Chondrocyte (in vitro differentiated cells): ENCODE measurements around the gene ASCC3. TPM values are rescaled to one million over a fixed set of nuclear protein-coding genes. Genes with fewer than 3 reads are reported as not detected.
A peak's percentile ranks its signal among the peaks of the same experiment; 100 is the strongest.
"Not testable (repeated sequence)": the region's sequence is repeated elsewhere in the genome, so short reads cannot be mapped to it uniquely, and the experiment has no call there.

Experiments used
- DNase-seq: peaks from one replicate; pipeline ENCODE4 v3.0.0; 2021; ENCODE audit warnings: mixed read lengths, low spot score
- H3K27ac Mint-ChIP-seq: one replicate; pipeline ENCODE4 v1.8.0; 2021; ENCODE audit warnings: mild to moderate bottlenecking, moderate library complexity, mixed read lengths; ENCODE audit not compliant: unreplicated experiment
- H3K27me3 Mint-ChIP-seq: 2 replicates; pipeline ENCODE4 v1.8.0; 2021; ENCODE audit warnings: low read depth, mixed read lengths
- H3K36me3 Mint-ChIP-seq: 2 replicates; pipeline ENCODE4 v1.8.0; 2021; ENCODE audit warnings: low read depth, mixed read lengths
- H3K4me1 Mint-ChIP-seq: 2 replicates; pipeline ENCODE4 v1.8.0; 2021; ENCODE audit warnings: low read depth, mild to moderate bottlenecking, mixed read lengths
- H3K4me3 Mint-ChIP-seq: one replicate; pipeline ENCODE4 v1.8.0; 2021; ENCODE audit warnings: mild to moderate bottlenecking, moderate library complexity, mixed read lengths; ENCODE audit not compliant: unreplicated experiment
- H3K9me3 Mint-ChIP-seq: 2 replicates; pipeline ENCODE4 v1.8.0; 2021; ENCODE audit warnings: low read depth, mixed read lengths
- total RNA-seq: library from RNA; stranded (reverse); gene quantifications from 3 replicates; pipeline ENCODE4 v1.2.1, GENCODE V29; 2021
- TF ChIP-seq, protein P1 (sequence below): fragments of 200-600 bp; sonication (generic); IDR thresholded peaks from 2 replicates; pipeline ENCODE4 v1.5.0; 2021; ENCODE audit warnings: antibody characterized with exemption, mild to moderate bottlenecking, moderate library complexity

ASCC3 gene
- total RNA-seq, 1 donor from 2014 or later, result 54.3 TPM

GRCh38 chr6:100893743-100894142, 12.6 kb upstream of the ASCC3 start:
- Mint-ChIP-seq H3K4me3 (no peak overlapping the region), H3K9me3 (peaks cover 1% of the 10 kb centered on the region), H3K4me1 (peaks cover 12% of the 10 kb centered on the region), H3K27ac (no peak overlapping the region), H3K36me3 (peaks cover 2% of the 10 kb centered on the region), H3K27me3 (no peaks in the 10 kb centered on the region)
- TF ChIP-seq, protein P1, sequence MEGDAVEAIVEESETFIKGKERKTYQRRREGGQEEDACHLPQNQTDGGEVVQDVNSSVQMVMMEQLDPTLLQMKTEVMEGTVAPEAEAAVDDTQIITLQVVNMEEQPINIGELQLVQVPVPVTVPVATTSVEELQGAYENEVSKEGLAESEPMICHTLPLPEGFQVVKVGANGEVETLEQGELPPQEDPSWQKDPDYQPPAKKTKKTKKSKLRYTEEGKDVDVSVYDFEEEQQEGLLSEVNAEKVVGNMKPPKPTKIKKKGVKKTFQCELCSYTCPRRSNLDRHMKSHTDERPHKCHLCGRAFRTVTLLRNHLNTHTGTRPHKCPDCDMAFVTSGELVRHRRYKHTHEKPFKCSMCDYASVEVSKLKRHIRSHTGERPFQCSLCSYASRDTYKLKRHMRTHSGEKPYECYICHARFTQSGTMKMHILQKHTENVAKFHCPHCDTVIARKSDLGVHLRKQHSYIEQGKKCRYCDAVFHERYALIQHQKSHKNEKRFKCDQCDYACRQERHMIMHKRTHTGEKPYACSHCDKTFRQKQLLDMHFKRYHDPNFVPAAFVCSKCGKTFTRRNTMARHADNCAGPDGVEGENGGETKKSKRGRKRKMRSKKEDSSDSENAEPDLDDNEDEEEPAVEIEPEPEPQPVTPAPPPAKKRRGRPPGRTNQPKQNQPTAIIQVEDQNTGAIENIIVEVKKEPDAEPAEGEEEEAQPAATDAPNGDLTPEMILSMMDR, result no peak
- no peak for DNase-seq

GRCh38 chr6:100892693-100893092, 11.6 kb upstream of the ASCC3 start:
- H3K4me1 Mint-ChIP-seq, result peaks cover 12% of the 10 kb centered on the region
- no peaks in the 10 kb centered on the region for H3K9me3 Mint-ChIP-seq
- TF ChIP-seq, protein P1, result no peak
- peaks cover 2% of the 10 kb centered on the region for H3K36me3 Mint-ChIP-seq
- H3K27ac Mint-ChIP-seq, result no peak overlapping the region
- DNase-seq, result no peak
- no peak overlapping the region for H3K4me3 Mint-ChIP-seq
- H3K27me3 Mint-ChIP-seq, result no peaks in the 10 kb centered on the region

- Mint-ChIP-seq H3K27ac (peak overlapping the region; percentile 27), H3K36me3 (peaks cover 2% of the 10 kb centered on the region), H3K4me3 (no peak overlapping the region), H3K9me3 (no peaks in the 10 kb centered on the region), H3K27me3 (no peaks in the 10 kb centered on the region), H3K4me1 (peaks cover 12% of the 10 kb centered on the region)
- no peak for DNase-seq
- TF ChIP-seq, protein P1, result no peak
Measured at GRCh38 chr6:100892116-100892515, 11.0 kb upstream of the ASCC3 start.

- Mint-ChIP-seq H3K27me3 (no peaks in the 10 kb centered on the region), H3K9me3 (no peaks in the 10 kb centered on the region), H3K27ac (no peak overlapping the region), H3K4me3 (no peak overlapping the region), H3K36me3 (peaks cover 2% of the 10 kb centered on the region), H3K4me1 (peaks cover 12% of the 10 kb centered on the region)
- TF ChIP-seq, protein P1, result no peak
- no peak for DNase-seq
Measured at GRCh38 chr6:100891079-100891478, 9.9 kb upstream of the ASCC3 start.

GRCh38 chr6:100890646-100891045, 9.5 kb upstream of the ASCC3 start:
- peaks cover 12% of the 10 kb centered on the region for H3K4me1 Mint-ChIP-seq
- not testable (repeated sequence) for H3K36me3 Mint-ChIP-seq, H3K27ac Mint-ChIP-seq, H3K27me3 Mint-ChIP-seq, DNase-seq, H3K4me3 Mint-ChIP-seq, H3K9me3 Mint-ChIP-seq

GRCh38 chr6:100889351-100889750, 8.2 kb upstream of the ASCC3 start:
- no peak overlapping the region for H3K27ac Mint-ChIP-seq

More at GRCh38 chr6:100889351-100889750, 8.2 kb upstream of the ASCC3 start:
- DNase-seq, result no peak
- TF ChIP-seq, protein P1, result no peak
- Mint-ChIP-seq H3K36me3 (peaks cover 2% of the 10 kb centered on the region), H3K9me3 (no peaks in the 10 kb centered on the region), H3K4me1 (peaks cover 12% of the 10 kb centered on the region), H3K4me3 (no peak overlapping the region), H3K27me3 (no peaks in the 10 kb centered on the region)
